Prostate gland (tissue), 2 donors: ENCODE data around the gene LGALS4.

Experiments used
- CTCF ChIP-seq, 4 experiments: fragments of 200-600 bp in 2 of 4; fragments of 450-650 bp in 2 of 4; sonication (generic) in 2 of 4; IDR thresholded peaks; 1 replicate in 3 of 4; 2 replicates in 1 of 4; pipeline ENCODE4 v1.5.1; 2016 to 2019; ENCODE audit warnings: antibody characterized with exemption in 4 of 4, mild to moderate bottlenecking in 2 of 4, moderate library complexity in 2 of 4
- POLR2A ChIP-seq: fragments of 450-650 bp; IDR thresholded peaks from one replicate; pipeline ENCODE4 v1.6.1; 2016; ENCODE audit warnings: antibody characterized with exemption, mild to moderate bottlenecking
- POLR2AphosphoS5 ChIP-seq: sonication (generic); formaldehyde crosslinking; IDR thresholded peaks from one replicate; pipeline ENCODE4 v1.6.1; 2017; ENCODE audit warnings: antibody characterized with exemption

DNA sequence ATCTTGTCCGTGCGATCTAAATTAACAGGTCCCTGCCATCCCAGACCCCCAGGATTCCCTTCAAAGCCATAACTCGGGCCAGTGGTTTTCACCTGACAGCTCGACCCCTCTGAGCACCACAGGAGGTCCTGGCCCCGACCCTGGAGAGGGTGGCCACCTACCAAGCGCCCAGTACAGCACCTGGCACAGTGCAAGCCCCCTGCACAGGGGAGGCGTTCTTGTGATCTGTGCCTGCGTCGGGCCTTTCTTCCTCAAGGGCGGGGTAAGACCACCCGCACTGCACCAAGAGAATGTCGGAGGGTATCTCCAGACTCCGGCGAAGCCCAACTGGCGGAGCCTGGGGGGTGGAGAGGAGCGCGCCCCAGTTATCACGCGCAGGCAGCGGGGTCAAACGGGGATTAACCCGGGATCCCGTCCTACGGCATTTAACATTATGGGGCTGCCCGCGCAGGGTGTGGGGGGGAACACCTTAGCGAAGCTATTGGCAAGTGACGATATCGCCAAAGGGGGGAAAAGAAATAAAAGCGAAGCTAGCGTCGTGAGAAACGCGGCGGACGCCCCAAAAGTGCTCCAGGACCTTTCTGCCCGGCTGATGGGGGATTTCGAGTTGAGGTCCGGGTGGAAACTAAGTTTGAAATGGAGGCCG is 38.4 kb upstream of the LGALS4 start:
- TF ChIP-seq CTCF (IDR thresholded peaks at IDR 0.05) (no peak), POLR2A (no peak), POLR2AphosphoS5 (no peak)
